Measurements from ENCODE around the gene IFNG.

IFNG gene

GRCh38 chr12:68139941-68140340, 19.6 kb downstream of the IFNG start:
- no peak overlapping the region for H3K4me3 ChIP-seq (ENCODE audit: low read depth, low read length)
- TF ChIP-seq, protein P1, sequence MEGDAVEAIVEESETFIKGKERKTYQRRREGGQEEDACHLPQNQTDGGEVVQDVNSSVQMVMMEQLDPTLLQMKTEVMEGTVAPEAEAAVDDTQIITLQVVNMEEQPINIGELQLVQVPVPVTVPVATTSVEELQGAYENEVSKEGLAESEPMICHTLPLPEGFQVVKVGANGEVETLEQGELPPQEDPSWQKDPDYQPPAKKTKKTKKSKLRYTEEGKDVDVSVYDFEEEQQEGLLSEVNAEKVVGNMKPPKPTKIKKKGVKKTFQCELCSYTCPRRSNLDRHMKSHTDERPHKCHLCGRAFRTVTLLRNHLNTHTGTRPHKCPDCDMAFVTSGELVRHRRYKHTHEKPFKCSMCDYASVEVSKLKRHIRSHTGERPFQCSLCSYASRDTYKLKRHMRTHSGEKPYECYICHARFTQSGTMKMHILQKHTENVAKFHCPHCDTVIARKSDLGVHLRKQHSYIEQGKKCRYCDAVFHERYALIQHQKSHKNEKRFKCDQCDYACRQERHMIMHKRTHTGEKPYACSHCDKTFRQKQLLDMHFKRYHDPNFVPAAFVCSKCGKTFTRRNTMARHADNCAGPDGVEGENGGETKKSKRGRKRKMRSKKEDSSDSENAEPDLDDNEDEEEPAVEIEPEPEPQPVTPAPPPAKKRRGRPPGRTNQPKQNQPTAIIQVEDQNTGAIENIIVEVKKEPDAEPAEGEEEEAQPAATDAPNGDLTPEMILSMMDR (IDR thresholded peaks at IDR 0.05; ENCODE audit: low read depth, low read length): no peak
- TF ChIP-seq MAX (IDR thresholded peaks at IDR 0.05; ENCODE audit: low read depth, low read length): no peak
- no peak for TF ChIP-seq POLR2A (IDR thresholded peaks at IDR 0.05; ENCODE audit: extremely low read depth, insufficient read length)
- no peak for TF ChIP-seq MYC (IDR thresholded peaks at IDR 0.05; ENCODE audit: low read depth, low read length)
- no peak for DNase-seq (ENCODE audit: low read depth)

DNA sequence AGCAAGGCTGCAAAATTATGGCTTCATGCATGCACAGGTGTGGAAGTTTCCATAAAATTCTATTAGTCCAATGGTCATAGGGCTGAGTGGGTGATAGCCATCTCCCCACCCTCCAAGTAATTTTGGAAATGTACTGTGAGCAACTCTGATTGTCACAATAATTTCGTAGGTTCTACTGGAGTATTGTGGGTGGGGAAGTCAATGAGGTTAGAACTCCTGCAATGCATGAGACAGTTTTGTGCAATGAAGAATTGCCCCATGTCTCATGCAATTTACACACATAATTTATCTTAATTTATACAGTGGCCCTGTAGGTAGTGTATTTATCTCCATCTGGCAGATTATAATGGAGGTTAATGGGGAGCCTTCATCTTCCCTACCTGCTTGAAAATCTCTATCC, 20.5 kb downstream of the IFNG start:
- TF ChIP-seq POLR2A (IDR thresholded peaks at IDR 0.05; ENCODE audit: extremely low read depth, insufficient read length) (no peak), MYC (IDR thresholded peaks at IDR 0.05; ENCODE audit: low read depth, low read length) (no peak), MAX (IDR thresholded peaks at IDR 0.05; ENCODE audit: low read depth, low read length) (no peak)
- TF ChIP-seq, protein P1 (IDR thresholded peaks at IDR 0.05; ENCODE audit: low read depth, low read length): no peak
- no peak for DNase-seq (ENCODE audit: low read depth)
- H3K4me3 ChIP-seq (ENCODE audit: low read depth, low read length): no peak overlapping the region

DNA sequence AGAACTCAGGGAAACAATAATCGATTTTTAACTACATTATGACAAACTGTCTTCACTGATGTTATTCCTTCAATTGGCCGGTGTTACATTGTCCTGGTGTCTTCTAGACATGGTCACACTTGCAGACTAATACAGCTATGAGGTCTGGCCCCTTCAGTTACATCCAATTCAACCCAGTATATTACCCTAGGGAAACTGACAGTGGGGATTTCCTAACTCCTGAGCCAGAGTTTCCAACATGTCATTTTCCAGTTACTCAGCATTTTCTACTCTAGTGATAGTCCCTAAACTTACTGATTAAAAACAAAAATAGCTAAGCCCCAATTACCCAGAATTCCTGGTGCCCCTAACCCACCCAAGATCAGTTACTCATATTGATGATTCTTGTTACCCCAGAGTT, 21.1 kb downstream of the IFNG start:
- TF ChIP-seq MAX (IDR thresholded peaks at IDR 0.05; ENCODE audit: low read depth, low read length): no peak
- TF ChIP-seq, protein P1 (IDR thresholded peaks at IDR 0.05; ENCODE audit: low read depth, low read length): no peak
- TF ChIP-seq MYC (IDR thresholded peaks at IDR 0.05; ENCODE audit: low read depth, low read length): no peak
- TF ChIP-seq POLR2A (IDR thresholded peaks at IDR 0.05; ENCODE audit: extremely low read depth, insufficient read length): no peak
- no peak overlapping the region for H3K4me3 ChIP-seq (ENCODE audit: low read depth, low read length)
- no peak for DNase-seq (ENCODE audit: low read depth)

DNA sequence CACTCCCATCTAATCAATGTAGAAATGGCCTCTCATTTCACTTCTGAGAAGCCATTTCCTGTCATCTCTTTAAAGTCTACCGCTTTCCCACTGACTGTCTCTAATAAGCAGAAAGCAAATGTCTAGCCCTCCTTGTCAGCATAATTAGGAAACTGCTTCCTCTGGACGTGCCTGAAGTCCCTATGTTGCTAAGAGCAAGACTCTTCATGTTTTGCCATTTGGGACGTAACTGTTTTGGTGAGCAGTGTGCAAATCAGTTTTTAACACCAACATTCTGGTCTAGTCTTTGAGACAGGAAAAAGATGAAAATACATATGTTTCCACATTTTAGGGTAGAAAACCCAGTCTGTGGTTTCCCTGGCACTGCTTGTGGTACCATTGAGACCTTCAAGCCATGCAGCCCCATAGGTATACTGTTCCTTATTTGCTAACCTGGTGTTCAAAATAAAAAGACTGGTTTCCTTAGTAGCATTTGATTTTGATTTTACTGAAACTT, 22.2 kb downstream of the IFNG start:
- no peak for DNase-seq (ENCODE audit: low read depth)
- H3K4me3 ChIP-seq (ENCODE audit: low read depth, low read length): no peak overlapping the region
- TF ChIP-seq MAX (IDR thresholded peaks at IDR 0.05; ENCODE audit: low read depth, low read length): no peak
- TF ChIP-seq, protein P1 (IDR thresholded peaks at IDR 0.05; ENCODE audit: low read depth, low read length): no peak
- no peak for TF ChIP-seq POLR2A (IDR thresholded peaks at IDR 0.05; ENCODE audit: extremely low read depth, insufficient read length)
- TF ChIP-seq MYC (IDR thresholded peaks at IDR 0.05; ENCODE audit: low read depth, low read length): no peak

GRCh38 chr12:68135520-68135919, 24.0 kb downstream of the IFNG start:
- H3K4me3 ChIP-seq (ENCODE audit: low read depth, low read length): no peak overlapping the region
- DNase-seq (ENCODE audit: low read depth): no peak
- TF ChIP-seq MYC (IDR thresholded peaks at IDR 0.05; ENCODE audit: low read depth, low read length) (no peak), MAX (IDR thresholded peaks at IDR 0.05; ENCODE audit: low read depth, low read length) (no peak), POLR2A (IDR thresholded peaks at IDR 0.05; ENCODE audit: extremely low read depth, insufficient read length) (no peak)
- TF ChIP-seq, protein P1 (IDR thresholded peaks at IDR 0.05; ENCODE audit: low read depth, low read length): no peak
